HG02623 (cell line): ENCODE measurements around the gene EYS.

ENCODE experiments used
- ATAC-seq: cut with Tn5 transposase; IDR thresholded peaks from one replicate; pipeline ENCODE4 v1.9.1; 2021; ENCODE audit warnings: moderate library complexity; ENCODE audit not compliant: unreplicated experiment

Gene EYS

GRCh38 chr6:64872633-64873032 is 834.4 kb downstream of the EYS start:
- no peak for ATAC-seq

GRCh38 chr6:64861039-64861651 is 845.9 kb downstream of the EYS start:
- ATAC-seq, result no peak

- ATAC-seq, result no peak
These were observed 846.8 kb downstream of the EYS start for GRCh38 chr6:64860203-64860602.

DNA sequence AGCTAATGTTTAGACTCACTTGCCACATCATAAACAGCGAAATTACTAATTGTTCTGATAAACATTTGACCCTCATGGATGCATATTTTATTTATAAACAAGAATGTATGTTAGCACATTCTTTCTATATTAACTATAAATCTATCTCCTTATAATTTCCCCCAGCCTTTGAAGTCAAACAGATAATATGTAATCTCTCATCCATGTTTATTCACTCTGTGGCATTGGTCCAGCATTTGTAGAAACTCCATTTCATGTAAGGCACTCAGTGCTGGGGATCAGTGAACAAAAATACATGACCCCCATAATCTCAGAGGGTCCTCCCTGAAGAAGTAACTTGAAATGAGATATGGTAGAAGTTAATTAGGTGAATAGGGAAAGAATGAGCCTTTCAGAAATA is 856.9 kb downstream of the EYS start:
- no peak for ATAC-seq

- ATAC-seq, result no peak
These were observed 858.6 kb downstream of the EYS start for GRCh38 chr6:64848467-64848866.

DNA sequence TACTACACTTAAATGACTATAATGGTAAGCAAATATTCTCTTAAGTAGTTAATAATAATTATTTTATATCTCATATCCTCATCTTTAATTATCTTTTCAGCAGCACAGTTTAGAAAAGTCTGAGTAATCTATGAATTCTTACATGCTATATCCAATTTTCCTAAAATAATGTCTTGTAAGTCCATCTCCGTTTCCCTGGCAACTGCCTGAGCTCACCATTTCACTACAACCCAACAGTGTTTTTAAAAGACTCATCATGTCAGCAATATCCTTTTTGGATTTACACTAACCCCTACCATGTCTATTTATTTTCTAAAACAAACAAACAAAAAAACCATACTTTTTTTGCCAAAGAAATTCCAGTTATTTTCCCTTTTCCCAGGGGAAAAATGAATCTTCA is 859.6 kb downstream of the EYS start:
- ATAC-seq, result no peak

DNA sequence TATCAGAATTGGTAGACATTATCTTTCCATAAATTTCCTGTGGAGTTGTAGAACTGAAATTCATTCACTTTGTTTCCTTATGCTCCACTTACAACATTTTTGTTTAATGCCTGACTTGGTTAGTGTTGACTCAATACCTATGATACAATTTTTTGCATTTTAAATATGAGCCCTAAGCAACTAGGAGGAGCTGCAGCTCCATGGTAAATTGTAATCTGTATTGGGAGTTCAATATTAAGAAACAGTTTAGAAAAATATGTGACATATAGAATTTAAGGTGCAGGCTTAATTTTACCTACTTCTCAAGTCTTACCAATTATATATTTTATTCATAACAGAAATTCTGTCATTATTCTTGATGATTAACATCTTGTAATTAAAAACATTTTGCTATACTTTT is 868.3 kb downstream of the EYS start:
- ATAC-seq, result no peak

- ATAC-seq, result no peak
These were observed 875.3 kb downstream of the EYS start for GRCh38 chr6:64831680-64832079.

DNA sequence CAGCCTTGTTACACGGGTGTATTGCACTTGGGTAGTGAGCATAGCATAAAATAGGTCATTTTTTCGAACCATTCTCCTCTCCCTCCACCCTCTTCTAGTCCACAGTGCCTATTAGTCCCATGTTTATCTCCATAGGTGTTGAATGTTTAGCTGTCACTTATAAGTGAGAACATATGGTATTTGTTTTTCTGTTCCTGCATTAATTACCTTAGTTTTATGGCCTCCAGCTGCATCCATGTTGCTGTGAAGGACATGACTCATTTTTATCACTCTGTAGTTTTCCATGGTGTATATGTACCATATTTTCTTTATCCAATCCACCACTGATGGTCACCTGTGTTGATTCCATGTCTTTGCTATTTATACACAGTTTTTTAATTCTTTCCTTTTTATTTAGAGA is 889.5 kb downstream of the EYS start:
- no peak for ATAC-seq

- no peak for ATAC-seq
These were observed 891.3 kb downstream of the EYS start for GRCh38 chr6:64815718-64816117.

DNA sequence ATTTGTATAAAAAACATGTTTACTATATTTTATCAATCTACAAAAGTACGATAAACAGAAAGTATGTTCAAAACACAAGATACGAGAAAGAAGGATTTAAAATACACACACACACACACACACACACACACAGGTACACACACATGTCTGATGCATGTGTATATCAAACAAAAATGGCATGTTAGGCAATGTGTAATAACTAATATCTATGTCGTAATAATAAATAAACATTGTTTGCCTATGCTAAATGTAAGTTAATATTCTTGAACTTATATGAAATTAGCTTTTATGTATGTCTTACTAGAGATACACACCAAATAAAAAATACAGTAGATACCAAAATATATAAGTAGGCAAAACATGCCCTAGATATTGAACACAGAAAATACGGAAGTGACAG is 894.9 kb downstream of the EYS start:
- no peak for ATAC-seq

- no peak for ATAC-seq
These were observed 895.9 kb downstream of the EYS start for GRCh38 chr6:64811119-64811518.

GRCh38 chr6:64807785-64808184 is 899.2 kb downstream of the EYS start:
- ATAC-seq, result no peak

GRCh38 chr6:64803470-64804166 is 903.4 kb downstream of the EYS start:
- ATAC-seq, result no peak

DNA sequence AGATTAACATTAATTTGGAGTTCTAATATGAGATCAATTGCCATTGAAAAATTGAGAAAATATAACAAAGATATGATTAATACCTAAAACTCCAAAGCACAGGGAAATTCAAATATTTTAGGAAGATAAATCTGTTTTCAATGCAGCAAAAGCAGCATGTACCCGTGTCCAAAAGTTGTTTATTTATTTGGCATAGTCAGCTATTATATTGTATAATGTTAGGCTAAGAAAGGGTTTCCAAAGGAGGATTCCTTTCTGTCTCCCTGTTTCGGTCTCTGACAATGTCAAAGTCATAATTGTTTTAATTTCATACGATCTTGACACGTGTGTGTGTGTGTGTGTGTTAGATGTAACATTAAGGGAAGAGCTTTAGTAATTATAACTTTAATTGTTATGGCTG is 914.5 kb downstream of the EYS start:
- ATAC-seq, result no peak

- no peak for ATAC-seq
These were observed 917.5 kb downstream of the EYS start for GRCh38 chr6:64789476-64789875.

DNA sequence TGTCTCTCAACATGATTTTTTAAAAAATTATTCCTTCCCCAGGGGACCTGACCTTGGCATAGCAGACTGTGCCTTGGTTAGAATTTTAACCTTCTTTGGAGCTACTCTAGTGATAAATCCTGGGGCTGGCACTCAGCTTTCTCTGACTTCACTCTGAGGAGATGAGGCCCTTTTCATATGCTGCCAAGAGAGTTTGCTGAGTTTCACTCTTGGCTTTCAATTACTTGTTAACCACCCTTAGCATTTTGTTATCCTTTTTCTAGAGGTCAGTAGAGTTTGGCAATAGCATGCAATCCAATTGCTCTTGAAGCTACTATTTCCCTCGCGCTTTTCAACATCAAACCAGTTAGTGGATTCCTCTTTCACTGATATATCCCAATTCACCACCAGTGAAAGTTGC is 920.3 kb downstream of the EYS start:
- ATAC-seq, result no peak

DNA sequence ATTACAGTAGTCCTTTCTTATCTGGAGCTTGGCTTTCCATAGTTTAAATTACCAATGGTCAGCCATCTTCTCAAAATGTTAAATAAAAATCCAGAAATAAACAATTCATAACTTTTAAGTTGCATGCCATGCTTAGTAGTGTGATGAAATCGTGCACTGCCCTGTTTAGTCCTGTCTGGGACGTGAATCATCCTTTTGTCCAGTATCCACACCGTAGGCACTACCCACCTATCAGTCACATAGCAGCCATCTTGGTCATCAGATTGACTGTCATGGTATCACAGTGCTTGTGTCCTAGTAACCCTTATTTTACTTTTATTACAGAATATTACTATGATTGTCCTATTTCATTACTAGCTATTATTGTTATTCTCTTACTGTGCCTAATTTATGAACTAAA is 924.1 kb downstream of the EYS start:
- ATAC-seq, result no peak

GRCh38 chr6:64777941-64778785 is 928.9 kb downstream of the EYS start:
- no peak for ATAC-seq

GRCh38 chr6:64776359-64776758 is 930.7 kb downstream of the EYS start:
- no peak for ATAC-seq

DNA sequence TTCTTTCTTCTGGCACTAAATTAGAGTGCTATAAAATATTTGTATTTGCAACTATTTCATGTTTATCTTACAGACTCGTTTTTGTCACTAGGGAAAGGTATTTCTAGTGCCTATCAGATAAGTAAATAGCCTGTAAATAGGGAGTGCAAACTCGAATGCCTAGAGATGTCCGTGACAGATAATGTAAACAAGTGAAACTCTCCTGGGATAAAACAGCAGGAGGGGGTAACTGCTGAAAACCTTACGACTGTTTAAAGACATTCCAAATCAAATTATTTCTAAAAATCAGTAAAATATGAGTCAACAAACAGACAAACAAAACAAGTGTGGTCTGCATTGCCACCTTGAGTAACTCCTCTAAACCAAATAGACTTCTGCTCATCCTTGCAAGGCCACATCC is 932.1 kb downstream of the EYS start:
- ATAC-seq, result no peak

DNA sequence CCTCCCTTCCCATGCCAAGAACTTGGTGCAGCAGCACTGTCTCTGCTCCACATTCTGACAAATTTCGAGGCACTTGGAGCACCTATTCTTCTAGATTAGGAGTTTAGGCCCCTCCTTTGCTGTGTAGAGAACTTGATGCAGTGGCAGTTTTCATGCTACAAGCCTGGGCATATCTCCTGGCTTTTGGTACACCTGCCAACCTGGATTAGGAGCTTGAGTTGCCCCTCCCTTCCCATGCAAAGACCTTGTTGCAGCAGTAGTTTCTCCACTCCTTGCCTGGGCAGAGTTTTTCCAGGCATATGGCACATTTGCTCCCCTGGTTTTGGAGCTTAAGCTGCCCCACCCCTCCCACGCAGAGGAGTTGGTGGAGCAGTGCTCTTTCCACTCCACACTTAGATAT is 956.1 kb downstream of the EYS start:
- no peak for ATAC-seq
